ENCODE results near the gene MAZ. TPM values are rescaled to one million over a fixed set of nuclear protein-coding genes. Genes with fewer than 3 reads are reported as not detected.
A peak's percentile ranks its signal among the peaks of the same experiment; 100 is the strongest.
"Not testable (repeated sequence)": the region's sequence is repeated elsewhere in the genome, so short reads cannot be mapped to it uniquely, and the experiment has no call there.

MAZ gene
- total and polyA plus RNA-seq, 4 donors = 94.9 to 170 (median 136) TPM

- DNase-seq = no peak
- H3K4me3 ChIP-seq = no peak overlapping the region
- H3K36me3 ChIP-seq (ENCODE audit: control insufficient read depth in 4 of 4, insufficient read depth in 4 of 4, low read length in 4 of 4) = no peaks in the 10 kb centered on the region
- H3K9me3 ChIP-seq (ENCODE audit: control insufficient read depth in 4 of 4, insufficient read depth in 3 of 4, low read length in 3 of 4) = no peaks in the 10 kb centered on the region
- no peak for ATAC-seq (ENCODE audit: insufficient read depth, low FRiP score)
- WGBS, 2 donors = 56 to 78% methylated on average over 10 of the region's 10 CpGs
- H3K27me3 ChIP-seq (ENCODE audit: control insufficient read depth in 3 of 3, insufficient read depth in 3 of 3, low read length in 2 of 3) = no peaks in the 10 kb centered on the region
- H3K9ac ChIP-seq (ENCODE audit: insufficient read depth in 1 of 2, low read length in 2 of 2) = no peak overlapping the region
- TF ChIP-seq CTCF (IDR thresholded peaks at IDR 0.05; ENCODE audit: control extremely low read depth, extremely low read depth) = no peak
- H3K27ac ChIP-seq (ENCODE audit: low read depth in 1 of 2, low read length in 1 of 2) = no peak overlapping the region
- peaks cover 0 to 3% (median 0%) of the 10 kb centered on the region in 5 donors for H3K4me1 ChIP-seq (ENCODE audit: control insufficient read depth in 5 of 5, insufficient read depth in 5 of 5, low read length in 5 of 5)
Measured at GRCh38 chr16:29779474-29779873, 26.9 kb upstream of the MAZ start.

DNA sequence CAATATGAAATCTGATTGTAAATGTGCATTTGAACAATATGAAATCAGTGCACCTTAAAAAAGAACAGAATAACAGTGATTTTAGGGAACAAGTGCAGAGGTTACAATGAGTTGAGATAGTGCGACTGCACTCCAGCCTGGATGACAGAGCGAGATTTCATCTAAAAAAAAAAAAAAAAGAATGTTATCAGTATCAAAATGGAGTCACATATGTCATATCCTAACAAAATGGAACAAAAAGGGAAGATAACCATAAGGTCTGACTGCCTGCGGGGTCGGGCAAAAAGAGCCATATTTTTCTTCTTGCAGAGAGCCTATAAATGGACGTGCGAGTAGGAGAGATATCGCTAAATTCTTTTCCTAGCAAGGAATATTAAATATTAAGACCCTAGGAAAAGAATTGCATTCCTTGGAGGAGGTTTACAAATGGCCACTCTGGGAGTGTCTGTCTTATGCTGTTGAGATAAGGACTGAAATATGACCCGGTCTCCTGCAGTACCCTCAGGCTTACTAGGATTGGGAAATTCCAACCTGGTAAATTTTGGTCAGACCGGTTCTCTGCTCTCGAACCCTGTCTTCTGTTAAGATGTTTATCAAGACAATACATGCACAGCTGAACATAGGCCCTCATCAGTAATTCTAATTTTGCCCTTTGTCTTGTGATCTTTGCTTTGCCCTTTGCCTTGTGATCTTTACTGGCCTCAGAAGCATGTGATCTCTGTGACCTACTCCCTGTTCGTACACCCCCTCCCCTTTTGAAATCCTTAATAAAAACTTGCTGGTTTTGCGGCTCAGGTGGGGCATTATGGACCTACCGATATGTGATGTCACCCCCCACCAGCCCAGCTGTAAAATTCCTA is 23.0 kb upstream of the MAZ start:
- H3K4me1 ChIP-seq (ENCODE audit: control insufficient read depth in 5 of 5, insufficient read depth in 5 of 5, low read length in 5 of 5); ATAC-seq (ENCODE audit: insufficient read depth, low FRiP score); H3K4me3 ChIP-seq; H3K36me3 ChIP-seq (ENCODE audit: control insufficient read depth in 4 of 4, insufficient read depth in 4 of 4, low read length in 4 of 4); H3K27me3 ChIP-seq (ENCODE audit: control insufficient read depth in 3 of 3, insufficient read depth in 3 of 3, low read length in 2 of 3); H3K9ac ChIP-seq (ENCODE audit: insufficient read depth in 1 of 2, low read length in 2 of 2); H3K9me3 ChIP-seq (ENCODE audit: control insufficient read depth in 4 of 4, insufficient read depth in 3 of 4, low read length in 3 of 4); H3K27ac ChIP-seq (ENCODE audit: low read depth in 1 of 2, low read length in 1 of 2): not testable (repeated sequence)
- DNase-seq = peak; percentile 35 to 71 (median 37)
- 62 to 85% methylated on average over 13 of the region's 13 CpGs for WGBS, 2 donors

DNA sequence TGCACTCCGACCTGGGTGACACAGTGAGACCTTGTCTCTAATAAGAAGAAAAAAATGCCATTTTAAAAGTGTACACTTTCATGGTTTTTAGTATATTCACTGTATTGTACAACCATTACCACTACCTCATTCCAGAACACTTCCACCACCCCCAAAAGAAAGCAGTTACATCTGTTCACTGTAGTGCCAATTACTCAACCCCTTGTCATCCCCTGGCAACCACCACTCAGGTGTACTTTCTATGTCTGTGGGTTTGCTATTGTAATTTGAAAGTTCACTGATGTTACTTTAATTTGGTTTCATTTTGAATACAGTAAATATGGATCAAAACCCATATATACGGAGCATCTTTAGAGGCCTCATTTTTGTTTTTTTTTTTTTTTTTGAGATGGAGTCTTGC is 22.2 kb upstream of the MAZ start:
- Histone ChIP-seq H3K4me1 (ENCODE audit: control insufficient read depth in 5 of 5, insufficient read depth in 5 of 5, low read length in 5 of 5) (peaks cover 0 to 5% (median 1%) of the 10 kb centered on the region in 5 donors), H3K9ac (ENCODE audit: insufficient read depth in 1 of 2, low read length in 2 of 2) (no peak overlapping the region), H3K4me3 (no peak overlapping the region), H3K36me3 (ENCODE audit: control insufficient read depth in 4 of 4, insufficient read depth in 4 of 4, low read length in 4 of 4) (no peaks in the 10 kb centered on the region), H3K27ac (ENCODE audit: low read depth in 1 of 2, low read length in 1 of 2) (no peak overlapping the region), H3K27me3 (ENCODE audit: control insufficient read depth in 3 of 3, insufficient read depth in 3 of 3, low read length in 2 of 3) (no peaks in the 10 kb centered on the region), H3K9me3 (ENCODE audit: control insufficient read depth in 4 of 4, insufficient read depth in 3 of 4, low read length in 3 of 4) (no peaks in the 10 kb centered on the region)
- WGBS, 2 donors = 95 to 98% methylated on average over 2 of the region's 2 CpGs
- ATAC-seq (ENCODE audit: insufficient read depth, low FRiP score) = no peak
- no peak for DNase-seq
- no peak for TF ChIP-seq CTCF (IDR thresholded peaks at IDR 0.05; ENCODE audit: control extremely low read depth, extremely low read depth)

DNA sequence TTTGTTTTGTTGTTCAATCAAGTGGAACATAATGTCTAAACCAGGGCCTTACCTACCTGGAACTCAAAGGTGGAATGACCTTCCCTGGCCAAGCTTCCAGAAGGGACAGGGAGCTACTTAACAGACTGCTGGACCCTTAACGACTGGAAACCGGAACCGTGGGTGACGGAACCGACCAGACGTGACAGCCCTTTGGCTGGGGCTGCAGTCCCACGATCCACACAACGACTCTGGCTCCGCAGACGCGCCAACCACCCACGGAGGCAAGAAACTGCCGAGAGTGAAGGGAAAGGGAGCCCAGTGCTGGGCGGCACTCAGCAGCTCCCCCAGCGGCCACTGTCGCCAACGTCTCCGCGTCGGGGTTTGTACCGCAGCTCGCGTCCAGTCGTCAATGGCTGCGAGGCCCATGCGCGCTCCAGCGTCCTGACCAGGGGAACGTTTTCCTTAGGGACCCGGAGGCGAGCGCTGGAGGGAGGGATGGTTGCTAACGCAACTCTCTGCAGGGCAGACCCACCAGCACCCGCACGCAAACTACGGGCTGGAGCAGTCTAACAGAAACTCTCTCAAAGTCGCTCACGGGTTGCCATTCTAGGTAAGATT is 21.3 kb upstream of the MAZ start:
- 18 to 25% methylated on average over 38 of the region's 38 CpGs for WGBS, 2 donors
- H3K36me3 ChIP-seq (ENCODE audit: control insufficient read depth in 4 of 4, insufficient read depth in 4 of 4, low read length in 4 of 4) = no peaks in the 10 kb centered on the region
- H3K4me3 ChIP-seq = no peak overlapping the region
- H3K9me3 ChIP-seq (ENCODE audit: control insufficient read depth in 4 of 4, insufficient read depth in 3 of 4, low read length in 3 of 4) = no peaks in the 10 kb centered on the region
- peaks cover 0 to 11% (median 3%) of the 10 kb centered on the region in 5 donors for H3K4me1 ChIP-seq (ENCODE audit: control insufficient read depth in 5 of 5, insufficient read depth in 5 of 5, low read length in 5 of 5)
- peak; percentile 62 for TF ChIP-seq CTCF (IDR thresholded peaks at IDR 0.05; ENCODE audit: control extremely low read depth, extremely low read depth)
- peak; percentile 83 for ATAC-seq (ENCODE audit: insufficient read depth, low FRiP score)
- DNase-seq = peak; percentile 72 to 77 (median 73)
- H3K27me3 ChIP-seq (ENCODE audit: control insufficient read depth in 3 of 3, insufficient read depth in 3 of 3, low read length in 2 of 3) = no peaks in the 10 kb centered on the region
- H3K27ac ChIP-seq (ENCODE audit: low read depth in 1 of 2, low read length in 1 of 2) = no peak overlapping the region
- peak overlapping the region in 1 of 2 donors; percentile 24 for H3K9ac ChIP-seq (ENCODE audit: insufficient read depth in 1 of 2, low read length in 2 of 2)

DNA sequence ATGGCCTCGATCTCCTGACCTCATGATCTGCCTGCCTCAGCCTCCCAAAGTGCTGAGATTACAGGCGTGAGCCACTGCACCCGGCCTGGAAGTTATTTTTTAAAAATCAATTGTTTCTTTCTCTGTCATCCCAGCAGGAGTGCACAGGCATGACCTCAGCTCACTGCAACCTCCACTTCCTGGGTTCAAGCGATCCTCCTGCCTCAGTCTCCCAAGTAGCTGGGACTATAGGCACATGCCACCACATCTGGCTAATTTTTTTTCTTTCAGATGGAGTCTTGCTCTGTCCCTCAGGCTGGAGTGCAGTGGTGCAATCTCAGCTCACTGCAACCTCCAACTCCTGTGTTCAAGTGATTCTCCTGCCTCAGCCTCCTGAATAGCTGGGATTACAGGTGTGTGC is 19.2 kb upstream of the MAZ start:
- not testable (repeated sequence) for H3K4me3 ChIP-seq; H3K9ac ChIP-seq (ENCODE audit: insufficient read depth in 1 of 2, low read length in 2 of 2); ATAC-seq (ENCODE audit: insufficient read depth, low FRiP score); H3K9me3 ChIP-seq (ENCODE audit: control insufficient read depth in 4 of 4, insufficient read depth in 3 of 4, low read length in 3 of 4); H3K27ac ChIP-seq (ENCODE audit: low read depth in 1 of 2, low read length in 1 of 2); H3K27me3 ChIP-seq (ENCODE audit: control insufficient read depth in 3 of 3, insufficient read depth in 3 of 3, low read length in 2 of 3); DNase-seq; H3K36me3 ChIP-seq (ENCODE audit: control insufficient read depth in 4 of 4, insufficient read depth in 4 of 4, low read length in 4 of 4)
- peaks cover 4 to 24% (median 8%) of the 10 kb centered on the region in 5 donors for H3K4me1 ChIP-seq (ENCODE audit: control insufficient read depth in 5 of 5, insufficient read depth in 5 of 5, low read length in 5 of 5)
- WGBS, 2 donors = 88 to 93% methylated on average over 4 of the region's 4 CpGs

Measured in lung (tissue), 12 donors.